CD4-positive, alpha-beta T cell treated with Interleukin-21 for 1 hour (primary cell): ENCODE measurements around the gene DNTTIP2.
A peak's percentile ranks its signal among the peaks of the same experiment; 100 is the strongest.
"Not testable (repeated sequence)": the region's sequence is repeated elsewhere in the genome, so short reads cannot be mapped to it uniquely, and the experiment has no call there.

Experiments used
- DNase-seq: peaks from one replicate; pipeline ENCODE4 v3.0.0-alpha.2; 2020

Gene DNTTIP2

DNA sequence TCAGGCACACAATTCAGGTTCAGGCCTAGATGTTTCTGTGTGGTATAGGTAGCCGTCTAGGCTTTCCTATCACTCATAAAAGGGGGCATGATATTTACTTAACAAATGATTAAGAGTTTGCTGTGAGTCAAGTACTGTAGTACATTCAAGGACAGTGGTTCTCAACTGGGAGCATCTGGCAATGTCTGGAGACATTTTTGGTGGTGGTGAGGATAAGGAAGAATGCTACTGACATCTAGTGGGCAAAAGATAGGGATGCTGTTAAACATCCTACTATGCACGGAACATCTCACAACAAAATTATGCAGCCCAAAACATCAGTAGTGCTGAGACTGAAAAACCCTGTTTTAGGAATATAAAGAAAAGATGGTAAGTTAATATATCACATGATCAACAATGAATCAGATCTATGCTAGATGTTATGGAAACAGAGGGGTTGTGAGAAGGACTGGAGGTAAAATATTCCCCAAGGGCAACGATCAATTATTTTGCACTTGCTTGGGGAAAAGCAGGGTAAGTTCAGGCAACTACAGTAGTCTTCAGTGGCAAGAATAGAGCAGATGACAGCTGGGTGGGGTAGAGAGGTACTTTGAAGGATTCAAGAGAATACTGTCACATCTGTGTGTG lies 4.9 kb downstream of the DNTTIP2 start:
- peak; percentile 55 for DNase-seq

DNA sequence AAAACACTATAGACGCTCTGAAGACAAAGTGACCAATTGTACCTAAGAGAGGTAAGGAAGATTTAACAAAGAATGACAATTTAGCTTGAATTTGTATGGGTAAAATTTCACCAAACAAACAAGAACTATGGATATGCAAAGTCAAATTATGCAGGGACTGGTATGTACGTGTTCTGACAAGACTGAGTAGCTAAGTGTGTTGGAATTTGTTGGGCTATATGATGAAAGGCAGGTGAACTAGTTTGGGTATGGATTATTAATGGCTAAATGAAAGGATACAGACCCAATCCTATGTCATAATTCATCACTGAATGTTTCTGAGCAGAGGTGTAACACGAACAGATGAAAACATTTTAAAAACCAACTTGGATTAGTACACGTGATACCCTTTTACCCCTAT lies 7.6 kb downstream of the DNTTIP2 start:
- no peak for DNase-seq

DNA sequence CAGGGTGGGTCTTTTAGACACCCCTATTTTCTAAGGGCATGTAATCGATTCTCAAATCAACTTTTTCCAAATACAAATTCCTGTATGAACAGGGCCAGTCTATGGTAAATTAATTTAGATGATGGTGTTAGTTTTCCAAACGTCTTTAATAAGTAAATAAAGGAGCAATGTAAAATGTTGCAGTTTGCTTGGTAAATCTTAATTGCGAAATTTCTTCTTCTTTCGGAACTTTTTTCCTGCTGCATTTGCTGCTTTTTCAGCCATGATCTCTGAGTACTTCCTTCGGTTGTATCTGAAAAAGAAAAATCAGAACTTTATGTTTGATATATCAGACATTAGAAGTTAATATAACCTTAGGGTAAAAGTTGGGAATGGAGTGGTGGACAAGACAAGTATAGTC lies 9.4 kb downstream of the DNTTIP2 start:
- no peak for DNase-seq

DNA sequence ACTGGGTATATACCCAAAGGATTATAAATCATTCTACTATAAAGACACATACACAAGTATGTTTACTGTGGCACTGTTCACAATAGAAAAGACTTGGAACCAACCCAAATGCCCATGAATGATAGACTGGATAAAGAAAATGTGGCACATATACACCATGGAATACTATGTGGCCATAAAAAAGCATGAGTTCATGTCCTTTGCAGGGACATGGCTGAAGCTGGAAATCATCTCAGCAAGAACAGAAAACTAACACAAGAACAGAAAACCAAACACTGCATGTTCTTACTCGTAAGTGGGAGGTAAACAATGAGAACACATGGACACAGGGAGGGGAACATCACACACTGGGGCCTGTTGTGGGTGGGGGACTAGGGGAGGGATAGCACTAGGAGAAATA lies 10.5 kb downstream of the DNTTIP2 start:
- not testable (repeated sequence) for DNase-seq

DNA sequence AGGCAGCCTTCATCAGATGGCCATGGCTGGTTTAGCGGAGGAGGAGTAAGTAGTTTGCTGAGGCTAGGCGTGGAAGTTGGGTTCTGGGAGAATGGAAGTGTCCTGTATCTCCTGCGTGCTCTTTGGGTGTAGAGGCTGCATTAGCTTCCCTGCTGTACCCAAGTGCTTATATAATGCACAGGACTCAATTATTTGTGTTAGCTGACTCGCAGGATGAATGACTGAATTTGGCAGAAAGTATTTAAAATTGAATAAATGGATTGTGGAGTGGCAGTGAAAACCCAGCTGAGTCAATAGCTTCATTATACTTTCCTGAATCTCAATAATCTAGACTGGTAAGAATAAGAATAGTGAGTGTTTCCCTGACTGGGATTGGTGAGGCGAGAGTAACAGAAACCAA lies 13.8 kb downstream of the DNTTIP2 start:
- no peak for DNase-seq

DNA sequence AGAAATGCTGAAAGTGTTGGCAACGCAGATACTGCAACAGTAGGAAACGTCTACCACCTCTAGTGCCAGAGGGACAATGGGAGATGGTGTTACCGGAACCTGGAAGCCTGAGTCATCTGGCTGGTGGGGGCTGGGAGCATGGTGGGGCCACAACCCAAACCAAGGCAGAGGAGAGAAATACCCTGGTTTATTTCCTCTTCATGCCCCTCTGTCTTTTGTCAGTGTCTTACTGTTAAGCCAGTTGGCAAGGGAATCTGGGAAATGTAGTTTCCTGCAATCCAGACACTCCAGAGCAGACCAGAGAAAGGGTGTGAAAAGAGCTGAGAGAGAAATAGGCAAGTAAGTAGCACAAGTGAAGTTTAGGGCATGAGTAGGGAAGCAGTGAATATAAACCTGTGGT lies 14.8 kb downstream of the DNTTIP2 start:
- DNase-seq = no peak

DNA sequence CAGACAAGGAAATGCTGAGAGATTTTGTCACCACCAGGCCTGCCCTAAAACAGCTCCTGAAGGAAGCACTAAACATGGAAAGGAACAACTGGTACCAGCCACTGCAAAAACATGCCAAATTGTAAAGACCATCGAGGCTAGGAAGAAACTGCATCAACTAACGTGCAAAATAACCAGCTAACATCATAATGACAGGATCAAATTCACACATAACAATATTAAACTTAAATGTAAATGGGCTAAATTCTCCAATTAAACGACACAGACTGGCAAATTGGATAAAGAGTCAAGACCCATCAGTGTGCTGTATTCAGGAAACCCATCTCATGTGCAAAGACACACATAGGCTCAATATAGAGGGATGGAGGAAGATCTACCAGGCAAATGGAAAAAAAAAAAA lies 21.4 kb downstream of the DNTTIP2 start:
- not testable (repeated sequence) for DNase-seq

DNA sequence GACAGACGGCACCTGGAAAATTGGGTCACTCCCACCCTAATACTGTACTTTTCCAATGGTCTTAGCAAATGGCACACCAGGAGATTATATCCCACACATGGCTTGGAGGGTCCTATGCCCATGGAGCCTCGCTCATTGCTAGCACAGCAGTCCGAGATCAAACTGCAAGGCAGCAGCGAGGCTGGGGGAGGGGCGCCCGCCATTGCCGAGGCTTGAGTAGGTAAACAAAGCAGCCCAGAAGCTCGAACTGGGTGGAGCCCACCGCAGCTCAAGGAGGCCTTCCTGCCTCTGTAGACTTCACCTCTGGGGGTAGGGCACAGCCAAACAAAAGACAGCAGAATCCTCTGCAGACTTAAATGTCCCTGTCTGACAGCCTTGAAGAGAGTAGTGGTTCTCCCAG lies 23.0 kb downstream of the DNTTIP2 start:
- DNase-seq = peak; percentile 23

DNA sequence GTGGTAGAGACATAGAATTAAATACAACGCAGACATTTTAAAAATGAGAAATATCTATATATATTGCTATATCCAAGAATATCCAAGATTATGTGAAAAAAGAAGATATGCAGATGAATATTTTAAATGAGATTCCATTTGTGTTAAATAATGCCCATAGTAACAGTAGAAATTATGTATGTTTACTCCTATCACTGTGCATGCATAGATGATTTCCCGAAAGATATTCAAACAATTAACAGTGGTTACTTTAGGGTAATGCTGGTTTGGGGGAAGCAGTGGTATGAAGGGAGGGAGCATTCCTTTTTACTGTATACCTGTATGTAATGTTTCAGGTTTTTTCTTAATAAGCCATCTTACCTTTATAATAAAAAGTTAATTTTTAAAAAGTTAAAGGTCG lies 25.1 kb downstream of the DNTTIP2 start:
- no peak for DNase-seq

DNA sequence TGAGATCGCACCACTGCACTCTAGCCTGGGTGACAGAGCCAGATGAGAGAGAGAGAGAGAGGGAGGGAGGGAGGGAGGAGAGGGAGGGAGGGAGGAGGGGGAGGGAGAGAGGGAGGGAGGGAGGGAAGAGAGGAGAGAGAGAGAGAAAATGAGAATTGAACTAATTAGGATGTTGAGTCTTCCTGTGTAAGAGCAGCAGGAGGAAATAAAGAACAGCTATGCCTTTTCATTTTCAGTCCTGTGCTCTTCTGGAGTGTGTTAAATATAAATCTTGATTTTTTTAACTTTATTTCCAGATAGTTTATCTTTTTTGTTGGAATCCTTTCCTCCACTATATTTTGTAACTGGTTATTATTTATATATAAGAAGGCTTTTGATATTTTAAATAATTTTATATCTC lies 27.1 kb downstream of the DNTTIP2 start:
- no peak for DNase-seq

DNA sequence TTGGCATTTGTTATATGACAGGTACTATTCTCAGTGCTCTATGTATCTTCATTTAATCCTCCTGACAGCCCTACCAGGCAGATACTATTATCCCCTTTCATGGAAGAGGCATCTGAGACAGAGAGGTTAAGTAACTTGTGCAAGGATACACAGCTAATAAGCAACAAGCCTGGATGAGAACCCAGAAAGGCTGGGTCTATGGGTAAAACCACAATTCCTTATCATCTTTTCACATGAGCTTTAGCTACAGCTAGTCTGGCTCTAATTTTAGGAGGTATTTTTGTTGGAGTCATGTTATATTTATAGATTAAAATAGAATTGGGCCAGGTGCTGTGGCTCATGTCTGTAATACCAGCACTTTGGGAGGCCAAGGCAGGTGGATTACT lies 27.7 kb downstream of the DNTTIP2 start:
- no peak for DNase-seq

DNA sequence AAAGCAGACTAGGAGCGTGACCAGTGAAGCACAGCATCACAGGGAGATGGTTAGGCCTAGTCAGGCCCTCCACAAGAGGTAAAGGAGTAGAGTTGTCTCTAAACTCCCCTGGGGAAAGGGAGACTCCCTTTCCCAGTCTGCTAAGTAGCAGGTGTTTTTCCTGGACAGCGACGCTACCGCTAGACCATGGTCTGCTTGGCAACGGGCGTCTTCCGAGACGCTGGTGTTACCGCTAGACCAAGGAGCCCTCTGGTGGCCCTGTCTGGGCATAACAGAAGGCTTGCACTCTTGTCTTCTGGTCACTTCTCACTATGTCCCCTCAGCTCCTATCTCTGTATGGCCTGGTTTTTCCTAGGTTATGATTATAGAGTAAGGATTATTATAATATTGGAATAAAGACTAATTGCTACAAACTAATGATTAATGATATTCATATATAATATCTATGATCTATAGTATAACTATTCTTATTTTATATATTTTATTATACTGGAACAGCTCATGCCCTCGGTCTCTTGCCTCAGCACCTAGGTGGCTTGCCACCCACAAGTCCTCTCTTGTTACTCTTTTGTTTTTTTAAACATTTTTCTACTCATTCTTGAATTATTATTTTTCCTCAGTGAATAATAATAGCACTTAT lies 28.2 kb downstream of the DNTTIP2 start:
- DNase-seq = peak; percentile 59

DNA sequence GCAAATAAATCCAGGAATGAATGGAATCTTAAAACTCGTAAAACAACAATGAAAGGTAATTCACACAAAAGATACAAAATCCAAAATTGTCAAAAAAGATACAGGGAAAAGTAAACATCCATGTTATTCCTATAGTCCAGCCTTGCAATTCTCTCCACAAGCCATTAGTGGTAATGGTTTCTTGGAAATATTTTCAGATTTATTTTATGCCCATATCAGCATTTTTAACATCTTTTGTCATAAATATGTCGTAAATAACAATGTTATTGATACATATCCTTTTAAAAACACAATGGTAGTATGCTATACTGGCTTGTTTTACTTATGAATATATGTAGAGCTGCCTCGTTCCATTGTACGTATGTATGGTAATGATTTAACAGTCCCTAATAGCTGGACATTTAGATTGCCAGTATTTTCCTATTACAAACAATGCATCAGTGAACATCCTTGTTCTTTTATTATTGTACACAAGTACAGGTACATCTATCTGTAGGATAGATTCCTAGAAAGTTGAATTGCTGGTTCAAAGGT lies 30.6 kb downstream of the DNTTIP2 start:
- DNase-seq = no peak

DNA sequence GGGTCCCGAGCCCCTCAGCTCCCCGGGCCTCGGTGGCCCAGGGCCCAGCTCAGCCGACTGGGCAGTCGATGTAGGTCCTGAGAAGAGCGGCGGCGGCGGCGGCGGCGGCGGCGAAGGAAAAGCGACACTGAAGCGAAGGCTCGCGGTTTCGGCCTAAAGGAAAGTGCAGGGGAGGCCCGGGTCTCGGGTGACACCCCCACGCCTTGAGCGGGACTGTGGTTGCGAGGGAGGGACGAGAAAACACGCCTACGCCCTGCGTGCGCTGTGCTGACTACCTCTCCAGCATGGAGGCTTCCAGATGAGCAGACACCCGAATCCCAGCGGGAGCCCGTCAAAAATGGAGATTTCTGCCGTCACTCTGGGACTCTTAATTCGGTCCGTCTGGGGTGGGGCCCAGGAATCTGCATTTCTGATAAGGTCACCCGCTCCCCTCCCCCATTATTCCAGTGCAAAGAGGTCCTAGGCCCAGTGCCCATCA lies 31.2 kb downstream of the DNTTIP2 start:
- peak; percentile 80 for DNase-seq

DNA sequence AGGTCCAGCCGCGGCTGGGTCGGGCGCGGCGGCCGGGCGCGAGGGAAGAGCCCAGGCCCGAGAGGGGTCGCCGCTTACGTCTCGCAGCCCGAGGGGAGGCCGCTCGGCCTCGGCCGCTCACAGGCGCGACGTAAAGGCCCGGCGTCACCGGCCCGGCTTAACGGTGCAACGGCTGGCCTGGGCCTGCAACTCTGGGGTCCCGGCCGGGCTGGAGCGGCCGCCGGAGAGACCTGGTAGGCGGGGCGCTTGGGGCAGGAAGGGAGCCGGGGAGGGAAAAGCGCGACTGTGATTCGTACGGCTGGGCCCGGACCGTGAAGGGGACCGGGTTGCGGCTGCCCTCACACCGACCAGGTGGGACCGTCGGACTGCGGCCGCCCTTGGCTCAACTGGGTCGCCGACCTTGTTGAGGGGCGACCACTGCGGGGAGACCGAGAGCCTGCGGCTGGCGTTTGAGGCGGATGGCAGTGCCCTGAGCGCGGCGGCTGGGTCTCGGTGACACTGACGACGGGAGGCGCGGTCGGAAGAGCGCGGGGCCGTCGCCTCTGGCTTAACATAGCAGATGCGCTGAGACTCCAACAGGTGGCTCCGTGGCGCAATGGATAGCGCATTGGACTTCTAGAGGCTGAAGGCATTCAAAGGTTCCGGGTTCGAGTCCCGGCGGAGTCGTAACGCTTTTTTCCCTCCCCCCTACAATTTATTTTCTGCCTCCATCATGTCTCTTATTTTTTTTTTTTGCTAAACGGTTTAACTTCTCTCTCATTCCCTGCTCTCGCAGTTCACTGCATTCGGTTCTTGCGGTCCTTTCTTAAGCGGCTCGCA lies 31.8 kb downstream of the DNTTIP2 start:
- DNase-seq = peak; percentile 93

DNA sequence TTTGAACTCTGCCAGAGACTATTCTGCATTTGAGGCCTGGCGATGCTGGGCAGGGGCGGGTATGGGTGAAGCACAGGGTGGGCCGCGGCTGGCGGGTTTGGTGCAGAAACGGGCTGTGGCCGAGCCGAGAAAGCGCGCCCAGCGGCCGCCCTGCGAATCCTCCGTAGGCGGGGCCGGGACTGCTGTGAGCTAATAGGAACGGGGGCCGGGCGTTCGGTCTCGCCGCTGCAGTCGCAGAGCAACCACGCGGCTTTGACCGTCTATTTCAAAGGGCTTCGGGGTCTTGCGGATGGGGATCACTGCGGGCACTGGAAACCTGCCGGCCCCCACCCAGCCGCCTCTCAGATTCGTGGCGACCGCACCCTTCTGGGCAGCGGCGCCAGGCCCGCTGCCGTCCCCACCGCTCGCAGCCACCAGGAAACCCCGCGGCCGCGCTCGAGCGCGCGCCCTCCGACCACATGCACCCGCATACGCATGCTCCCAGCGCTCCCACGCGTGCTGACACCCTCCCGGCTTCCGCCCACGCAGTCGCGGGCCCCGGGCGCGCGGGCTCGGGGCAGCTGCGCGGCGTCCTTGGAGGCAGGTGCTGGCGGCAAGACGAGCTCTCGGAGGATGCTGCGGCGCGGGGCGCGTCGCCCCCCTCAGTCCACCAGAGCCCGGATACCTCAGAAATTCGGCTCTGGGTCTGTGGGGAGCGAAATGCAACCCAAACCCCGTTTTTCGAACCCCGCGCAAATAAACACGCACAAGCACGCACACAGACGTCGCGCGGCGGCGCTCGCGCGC lies 32.6 kb downstream of the DNTTIP2 start:
- DNase-seq = peak; percentile 86

DNA sequence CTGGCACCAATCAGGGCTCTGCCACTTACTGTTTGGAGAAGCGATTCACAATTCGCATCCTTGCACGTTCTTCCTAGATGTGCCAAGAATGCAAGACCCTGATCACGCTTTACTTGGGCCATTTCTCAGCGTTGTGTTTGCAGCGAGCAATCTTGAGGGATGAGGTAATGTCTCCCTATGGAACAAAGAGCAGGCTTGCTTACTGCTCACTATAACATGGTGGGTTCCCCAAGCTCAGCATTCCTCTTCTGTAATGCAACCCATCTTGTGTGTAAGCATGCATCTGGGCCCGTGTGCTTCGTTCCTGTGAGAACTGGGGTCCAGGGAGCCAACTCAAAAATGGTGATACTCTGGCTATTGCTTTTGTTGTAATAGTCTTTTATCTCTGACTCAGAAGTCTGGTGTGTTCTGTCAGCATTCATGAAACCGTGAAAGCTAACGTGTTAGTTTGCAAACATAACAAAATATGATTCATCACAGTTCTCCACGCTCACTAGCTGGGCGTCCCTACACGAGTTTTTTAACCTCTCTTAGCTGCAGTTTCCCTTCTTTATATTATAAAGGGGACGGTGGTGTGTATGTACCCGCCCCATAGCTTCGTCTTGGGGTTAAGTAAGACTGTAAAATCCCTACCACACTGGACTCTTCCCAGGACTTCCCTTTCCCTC lies 33.3 kb downstream of the DNTTIP2 start:
- no peak for DNase-seq

DNA sequence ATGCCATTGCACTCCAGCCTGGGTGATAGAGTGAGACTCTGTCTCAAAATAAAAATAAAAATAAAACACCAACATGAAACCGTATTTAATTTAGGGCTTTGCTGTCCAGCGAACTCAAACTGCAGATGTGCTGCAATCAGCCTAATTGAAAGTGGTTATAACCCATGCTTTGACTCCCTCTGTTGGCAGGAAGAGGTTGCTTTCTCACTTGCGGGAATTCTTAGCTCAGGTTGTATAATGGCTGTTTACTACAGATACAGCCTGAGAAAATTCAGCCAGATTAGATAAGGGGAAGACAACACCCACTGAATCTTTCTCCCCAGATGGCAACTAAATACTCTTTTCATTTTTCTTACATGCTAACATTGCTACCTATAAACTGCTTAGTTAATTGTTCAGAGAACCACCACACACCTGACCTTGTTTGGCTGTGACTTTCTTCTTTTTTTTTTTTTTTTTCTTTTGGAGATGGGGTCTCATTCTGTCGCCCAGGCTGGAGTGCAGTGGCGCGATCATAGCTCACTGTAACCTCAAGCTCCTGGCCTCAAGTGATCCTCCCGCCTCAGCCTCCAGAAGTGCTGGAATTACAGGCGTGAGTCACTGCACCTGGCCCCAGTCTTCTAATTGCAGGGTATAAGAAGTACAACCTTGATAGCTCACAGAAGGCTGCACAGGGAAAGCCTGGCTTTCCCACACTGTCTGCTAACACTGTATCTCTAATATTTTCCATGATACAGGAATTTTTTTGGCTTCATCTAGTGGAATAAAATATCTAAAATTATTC lies 34.6 kb downstream of the DNTTIP2 start:
- peak; percentile 79 for DNase-seq

DNA sequence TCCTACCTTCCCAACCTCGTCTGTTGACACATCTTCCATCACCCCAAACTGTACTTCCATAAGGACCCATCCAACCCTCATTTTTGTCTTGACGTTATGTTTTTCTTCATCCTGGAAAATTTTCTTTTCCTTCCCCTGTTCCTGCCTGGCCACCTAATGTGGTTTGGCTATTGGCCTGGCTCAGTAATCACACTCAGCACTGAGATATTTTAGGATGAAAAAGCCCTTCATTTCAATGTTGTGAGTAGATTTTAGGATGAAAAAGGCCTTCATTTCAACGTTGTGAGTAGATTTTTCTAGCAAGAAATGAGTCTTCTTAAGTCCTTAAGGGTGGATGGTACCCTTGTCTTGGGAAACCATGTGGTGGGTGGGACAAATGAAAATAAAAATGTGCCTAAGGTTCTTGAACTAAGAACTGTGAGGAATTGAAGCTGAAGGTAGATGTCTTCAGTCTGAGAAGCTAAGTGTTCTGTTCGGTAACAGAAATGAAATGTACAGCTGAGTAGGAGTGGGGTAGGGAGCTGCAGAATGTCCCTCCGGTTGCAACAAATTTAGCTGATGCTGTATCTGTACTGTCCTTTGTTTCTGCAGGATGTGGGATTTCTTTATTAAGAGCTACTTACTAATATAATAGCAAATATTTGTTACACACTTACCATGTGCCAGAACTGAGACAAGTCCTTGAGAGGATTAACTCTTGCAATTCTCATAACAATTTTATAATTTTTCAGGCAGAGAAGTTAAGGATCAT lies 36.1 kb downstream of the DNTTIP2 start:
- DNase-seq = no peak

DNA sequence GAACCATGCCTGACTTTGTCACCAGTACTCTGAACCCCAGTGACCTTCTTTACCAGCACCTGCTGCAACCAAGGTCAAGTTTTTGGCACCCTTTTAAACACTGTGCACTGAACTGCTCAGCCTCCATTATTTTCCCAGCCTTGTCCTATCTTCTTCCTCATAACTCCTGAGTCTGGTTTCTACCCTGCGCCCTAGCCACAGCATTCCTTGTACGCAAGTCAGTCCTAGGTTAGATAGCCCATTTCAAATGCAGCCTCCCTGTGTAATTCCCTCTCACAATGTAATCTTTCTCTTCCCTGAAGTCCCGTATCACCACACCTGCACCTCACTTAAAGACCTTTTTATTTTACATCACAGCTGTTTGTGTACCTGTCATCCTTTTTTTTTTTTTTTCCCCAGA lies 37.2 kb downstream of the DNTTIP2 start:
- DNase-seq = no peak
